Left renal pelvis (tissue), 4 donors: ENCODE data around the gene TIMP1. TPM values are rescaled to one million over a fixed set of nuclear protein-coding genes. Genes with fewer than 3 reads are reported as not detected.
"Not testable (repeated sequence)": the region's sequence is repeated elsewhere in the genome, so short reads cannot be mapped to it uniquely, and the experiment has no call there.

Experiments used
- DNase-seq, 4 donors: peaks; one replicate each; pipeline ENCODE4 v3.0.0-alpha.2; 2013; ENCODE audit warnings: low read depth in 4 of 4, low spot score in 3 of 4
- polyA plus RNA-seq, 4 donors: library from polyadenylated mRNA; unstranded; fragments of 120-200 nt; gene quantifications; one replicate each; pipeline ENCODE4 v1.2.1, GENCODE V29; 2013; ENCODE audit not compliant: insufficient read length in 4 of 4

The TIMP1 gene
- polyA plus RNA-seq, 4 donors = 84.5 to 230 (median 94.0) TPM

- no peak for DNase-seq
Measured at GRCh38 chrX:47596256-47596655, 14.0 kb downstream of the TIMP1 start.

DNA sequence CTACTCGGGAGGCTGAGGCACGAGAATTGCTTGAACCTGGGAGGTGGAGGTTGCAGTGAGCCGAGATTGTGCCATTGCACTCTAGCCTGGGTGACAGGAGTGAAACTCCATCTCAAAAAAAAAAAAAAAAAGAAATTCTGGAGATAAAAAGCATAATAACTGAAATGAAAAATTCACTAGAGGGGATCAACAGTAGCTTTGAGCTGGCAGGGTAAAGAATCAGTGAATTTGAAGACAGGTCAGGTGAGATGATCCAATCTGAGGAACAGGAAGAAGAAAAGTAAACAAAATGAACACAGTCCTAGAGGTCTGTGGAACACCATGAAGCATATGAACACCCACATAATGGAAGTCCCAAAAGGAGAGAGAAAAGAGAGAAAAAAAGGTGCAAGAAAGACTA, 15.0 kb downstream of the TIMP1 start:
- DNase-seq = no peak

GRCh38 chrX:47603125-47603524, 20.9 kb downstream of the TIMP1 start:
- DNase-seq = not testable (repeated sequence)

DNA sequence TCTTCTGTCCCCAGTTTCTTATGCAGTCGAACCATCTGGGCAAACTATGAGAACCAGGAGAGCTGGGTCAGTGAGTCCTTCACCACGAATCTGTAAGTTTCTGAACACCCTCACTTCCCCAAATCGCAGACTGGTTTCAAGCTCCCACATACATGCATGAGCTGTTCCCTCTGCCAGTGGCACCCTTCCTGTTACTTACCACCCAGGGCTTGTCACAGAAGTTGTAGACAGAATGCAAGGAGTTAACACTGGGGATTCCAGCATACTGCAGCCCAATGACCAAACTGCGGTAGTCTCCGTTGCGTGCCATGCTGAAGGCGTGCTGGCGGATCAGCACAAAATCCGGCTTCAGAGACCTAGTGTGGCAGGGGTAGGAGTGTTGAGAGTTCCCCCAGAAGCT, 22.8 kb downstream of the TIMP1 start:
- no peak for DNase-seq

GRCh38 chrX:47607091-47607490, 24.9 kb downstream of the TIMP1 start:
- no peak for DNase-seq

DNA sequence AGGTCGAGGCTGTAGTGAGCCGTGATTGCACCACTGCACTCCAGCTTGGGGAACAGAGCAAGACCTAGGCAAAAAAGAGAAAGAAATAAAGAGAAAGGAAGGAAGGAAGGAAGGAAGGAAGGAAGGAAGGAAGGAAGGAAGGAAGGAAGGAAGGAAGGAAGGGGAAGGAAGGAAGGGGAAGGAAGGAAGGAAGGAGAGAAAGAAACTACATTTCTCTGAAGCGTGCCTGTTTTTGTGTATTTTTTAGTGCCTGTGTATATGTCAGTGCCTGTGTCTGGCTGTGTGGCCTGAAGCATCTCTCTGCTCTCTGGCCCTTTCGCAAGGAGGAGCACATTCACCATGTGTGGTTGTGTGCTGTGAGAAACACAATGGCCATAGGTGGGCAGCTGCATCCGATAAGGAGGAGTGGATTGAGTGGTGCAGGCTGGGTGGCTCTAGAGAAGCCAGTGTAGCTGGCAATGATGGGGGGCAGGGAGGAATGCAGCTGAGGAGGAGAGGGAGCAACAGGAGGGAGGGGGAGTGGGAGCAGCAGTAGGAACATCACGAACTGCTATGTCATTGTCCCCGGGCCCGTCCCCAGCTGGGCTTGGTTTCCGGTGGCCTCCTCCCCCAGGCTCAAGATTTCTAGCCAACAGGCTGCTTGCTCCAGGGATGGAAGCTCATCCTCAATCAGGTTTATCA, 26.0 kb downstream of the TIMP1 start:
- no peak for DNase-seq

GRCh38 chrX:47610511-47610910, 28.3 kb downstream of the TIMP1 start:
- no peak for DNase-seq

- no peak for DNase-seq
Measured at GRCh38 chrX:47611489-47611888, 29.3 kb downstream of the TIMP1 start.

DNA sequence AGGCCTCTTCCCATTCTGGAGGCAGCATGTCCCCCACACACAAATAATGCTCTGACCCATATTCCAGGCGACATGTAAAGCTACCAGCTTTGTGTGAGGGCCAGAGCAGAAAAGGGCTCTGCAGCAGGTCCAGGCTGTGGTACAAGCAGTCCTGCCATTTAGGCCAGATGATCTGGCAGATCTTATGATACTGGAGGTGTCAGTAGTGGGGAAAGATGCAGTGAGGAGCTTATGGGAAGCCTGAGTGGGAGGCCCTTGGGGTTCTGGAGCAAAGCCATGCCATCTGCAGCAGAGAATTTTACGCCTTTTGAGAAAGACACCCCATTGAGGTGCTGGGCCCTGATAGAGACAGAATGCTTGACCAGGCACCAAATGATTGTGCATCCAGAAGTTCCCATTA, 29.7 kb downstream of the TIMP1 start:
- no peak for DNase-seq

DNA sequence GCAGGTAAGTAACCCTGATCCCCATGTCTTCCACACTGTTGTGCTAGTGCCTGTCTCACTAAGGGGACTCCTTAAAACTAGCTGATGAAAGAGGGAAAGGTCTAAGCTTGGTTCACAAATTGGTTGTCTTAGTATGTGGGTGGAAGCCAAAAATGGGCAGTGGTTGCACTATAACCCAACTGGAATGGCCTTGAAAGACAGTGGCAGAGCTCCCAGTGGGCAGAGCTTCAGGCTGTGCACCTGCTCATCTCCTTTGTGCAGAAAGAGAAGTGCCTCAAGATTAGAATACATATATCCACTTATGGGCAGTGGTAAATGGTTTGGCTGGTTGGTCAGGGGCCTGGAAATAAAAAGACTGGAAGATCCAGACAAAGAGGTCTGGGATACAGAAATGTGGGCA, 30.2 kb downstream of the TIMP1 start:
- DNase-seq = no peak

DNA sequence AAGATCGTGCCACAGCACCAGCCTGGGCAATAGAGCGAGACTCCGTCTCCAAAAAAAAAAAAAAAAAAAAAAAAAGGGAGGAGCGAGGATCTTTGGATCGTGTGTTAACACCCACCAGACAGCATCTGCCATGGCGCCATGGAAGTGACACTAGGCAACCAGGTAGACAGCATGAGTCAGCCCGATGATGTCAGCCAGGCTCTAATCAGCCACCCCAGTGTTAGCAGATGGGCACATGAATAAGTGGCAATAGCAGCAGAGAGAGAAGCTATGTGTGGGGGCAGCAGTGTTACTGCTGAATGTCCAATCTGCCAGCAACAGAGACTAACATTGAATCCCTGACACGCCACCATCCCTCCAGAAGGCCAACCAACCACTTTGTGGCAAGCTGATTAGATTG, 30.8 kb downstream of the TIMP1 start:
- no peak for DNase-seq

DNA sequence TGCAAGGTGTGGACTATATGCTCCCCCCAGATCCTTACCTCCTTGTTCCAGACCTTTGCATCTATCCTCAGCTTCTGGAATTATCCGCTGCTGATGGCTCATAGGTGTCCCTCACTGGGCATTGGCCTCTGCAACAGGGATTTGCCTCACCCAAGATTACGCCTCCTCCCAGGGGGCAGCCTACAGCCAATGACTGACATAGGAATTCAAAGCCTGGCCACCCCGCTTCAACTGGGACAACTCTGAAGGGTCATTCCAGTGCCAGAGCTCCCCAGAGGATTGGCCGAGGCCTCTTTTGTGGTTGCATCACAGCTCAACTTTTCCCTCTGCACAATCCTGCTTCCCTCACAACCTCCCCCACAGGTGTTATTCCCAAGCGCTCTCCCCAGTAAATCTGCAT, 32.4 kb downstream of the TIMP1 start:
- DNase-seq = no peak

- DNase-seq = no peak
Measured at GRCh38 chrX:47618923-47619485, 36.8 kb downstream of the TIMP1 start.

- peak; percentile 35 to 57 (median 51) for DNase-seq
Measured at GRCh38 chrX:47619486-47620302, 37.5 kb downstream of the TIMP1 start, which contains the start of gene SYN1. Gene SYN1 (minus strand): TSS chrX:47619857. CDS start chrX:47619728, 129 bp downstream.

- DNase-seq = no peak
Measured at GRCh38 chrX:47620303-47620685, 38.1 kb downstream of the TIMP1 start.

DNA sequence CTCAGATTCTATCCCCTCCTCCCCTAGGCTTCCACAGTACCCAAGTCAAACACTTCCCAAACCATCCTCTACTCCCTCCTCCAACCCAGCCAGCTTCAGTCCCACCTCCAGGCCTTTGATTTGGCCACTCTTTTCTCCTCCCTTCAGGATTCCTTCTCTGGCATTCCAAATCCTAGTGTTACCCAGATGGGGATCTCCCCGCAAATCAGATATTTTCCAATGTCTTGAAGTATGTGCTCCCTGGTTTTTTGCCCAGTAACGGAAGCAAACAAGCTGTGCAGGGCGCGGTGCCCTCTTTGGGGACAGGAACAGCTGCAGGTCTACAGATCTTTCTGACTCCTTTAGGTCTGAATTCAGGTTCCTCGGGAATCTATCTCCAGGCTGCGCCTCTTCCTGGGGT, 39.6 kb downstream of the TIMP1 start:
- DNase-seq = no peak

GRCh38 chrX:47623540-47624027, 41.3 kb downstream of the TIMP1 start:
- DNase-seq = peak in 2 of 4 donors; percentile 51 to 53

- no peak for DNase-seq
Measured at GRCh38 chrX:47625365-47625764, 43.1 kb downstream of the TIMP1 start.

DNA sequence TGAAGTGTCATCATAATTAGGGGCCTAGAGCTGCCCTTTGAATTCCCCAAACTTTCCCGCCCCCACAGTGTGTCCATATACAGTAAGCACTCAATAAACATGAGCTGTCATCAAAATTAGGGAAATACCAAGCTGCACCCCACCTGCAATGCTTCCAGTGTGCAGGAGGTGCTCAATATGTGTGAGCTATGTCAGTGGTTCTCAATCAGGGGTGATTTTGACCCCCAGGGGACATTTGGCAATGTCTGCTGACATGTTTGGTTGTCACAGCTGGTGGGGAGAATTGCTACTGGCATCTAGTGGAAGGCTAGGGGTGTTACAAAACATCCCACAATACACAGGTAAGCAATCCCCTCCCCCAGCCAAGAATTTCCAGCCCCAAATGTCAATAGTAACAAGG, 46.7 kb downstream of the TIMP1 start:
- no peak for DNase-seq

- no peak for DNase-seq
Measured at GRCh38 chrX:47629419-47630200, 47.4 kb downstream of the TIMP1 start, which contains the start of gene CFP. Gene CFP (minus strand): TSS chrX:47629930. CDS start chrX:47629844, 86 bp downstream.

DNA sequence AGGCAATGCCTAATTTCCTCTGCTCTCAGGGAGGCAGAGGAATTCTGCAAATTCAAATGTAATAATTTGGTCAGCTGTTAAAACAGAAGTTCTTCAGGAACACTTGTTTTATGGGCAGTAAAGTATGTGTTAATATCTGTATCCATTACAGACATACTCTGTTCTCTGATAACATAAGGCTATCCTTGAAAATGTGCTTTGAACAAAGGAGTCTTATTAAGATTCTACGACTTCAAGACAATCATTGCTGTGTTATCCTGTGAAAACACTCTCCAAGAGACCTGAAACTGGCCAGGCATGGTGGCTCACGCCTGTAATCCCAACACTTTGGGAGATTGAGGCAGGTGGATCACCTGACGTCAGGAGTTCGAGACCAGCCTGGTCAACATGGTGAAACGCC, 49.4 kb downstream of the TIMP1 start:
- no peak for DNase-seq
